ENCODE measurements around the gene CD44.

- no peak for TF ChIP-seq POLR2A (IDR thresholded peaks at IDR 0.05)
- TF ChIP-seq CTCF (IDR thresholded peaks at IDR 0.05), result no peak
These were observed 46.7 kb downstream of the CD44 start for GRCh38 chr11:35185696-35186095.

Data from thyroid gland (tissue), 4 donors.